DMS 273 (cell line): ENCODE measurements around the gene ADGRB2.
A peak's percentile ranks its signal among the peaks of the same experiment; 100 is the strongest.

Experiments used
- DNase-seq: peaks from one replicate; lab custom pipeline; 2025; ENCODE audit not compliant: unreplicated experiment; lab: John Stamatoyannopoulos, UW

Gene ADGRB2

GRCh38 chr1:31765516-31765915 is 1.4 kb upstream of the ADGRB2 start:
- DNase-seq = no peak

GRCh38 chr1:31765041-31765467 is 914 bp upstream of the ADGRB2 start:
- peak; percentile 83 for DNase-seq

GRCh38 chr1:31763671-31764311 is 349 bp downstream of the ADGRB2 start:
- DNase-seq = peak; percentile 60

GRCh38 chr1:31762726-31763670 is 1.1 kb downstream of the ADGRB2 start:
- DNase-seq = peak; percentile 95

DNA sequence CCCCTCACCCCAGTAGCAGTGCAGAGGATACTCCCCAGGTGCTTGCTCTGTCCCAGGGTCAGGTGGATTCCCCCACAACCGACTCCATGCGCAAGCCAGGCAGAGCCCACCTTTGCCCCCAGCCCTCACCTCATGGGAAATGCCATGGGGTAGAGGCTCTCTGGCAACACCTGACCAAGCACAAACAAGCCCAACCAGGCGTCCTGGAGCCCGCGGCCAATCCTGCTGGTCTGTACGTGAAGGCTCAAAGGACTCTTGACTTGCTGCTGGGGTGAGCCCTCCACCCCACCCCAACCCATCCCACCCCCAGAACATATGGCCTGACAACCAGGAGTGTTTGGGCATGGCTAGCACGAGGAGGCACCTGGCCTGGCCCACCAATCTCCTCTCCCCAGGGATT is 1.8 kb downstream of the ADGRB2 start:
- DNase-seq = no peak

- no peak for DNase-seq
These were observed 2.3 kb downstream of the ADGRB2 start for GRCh38 chr1:31761883-31762282.

DNA sequence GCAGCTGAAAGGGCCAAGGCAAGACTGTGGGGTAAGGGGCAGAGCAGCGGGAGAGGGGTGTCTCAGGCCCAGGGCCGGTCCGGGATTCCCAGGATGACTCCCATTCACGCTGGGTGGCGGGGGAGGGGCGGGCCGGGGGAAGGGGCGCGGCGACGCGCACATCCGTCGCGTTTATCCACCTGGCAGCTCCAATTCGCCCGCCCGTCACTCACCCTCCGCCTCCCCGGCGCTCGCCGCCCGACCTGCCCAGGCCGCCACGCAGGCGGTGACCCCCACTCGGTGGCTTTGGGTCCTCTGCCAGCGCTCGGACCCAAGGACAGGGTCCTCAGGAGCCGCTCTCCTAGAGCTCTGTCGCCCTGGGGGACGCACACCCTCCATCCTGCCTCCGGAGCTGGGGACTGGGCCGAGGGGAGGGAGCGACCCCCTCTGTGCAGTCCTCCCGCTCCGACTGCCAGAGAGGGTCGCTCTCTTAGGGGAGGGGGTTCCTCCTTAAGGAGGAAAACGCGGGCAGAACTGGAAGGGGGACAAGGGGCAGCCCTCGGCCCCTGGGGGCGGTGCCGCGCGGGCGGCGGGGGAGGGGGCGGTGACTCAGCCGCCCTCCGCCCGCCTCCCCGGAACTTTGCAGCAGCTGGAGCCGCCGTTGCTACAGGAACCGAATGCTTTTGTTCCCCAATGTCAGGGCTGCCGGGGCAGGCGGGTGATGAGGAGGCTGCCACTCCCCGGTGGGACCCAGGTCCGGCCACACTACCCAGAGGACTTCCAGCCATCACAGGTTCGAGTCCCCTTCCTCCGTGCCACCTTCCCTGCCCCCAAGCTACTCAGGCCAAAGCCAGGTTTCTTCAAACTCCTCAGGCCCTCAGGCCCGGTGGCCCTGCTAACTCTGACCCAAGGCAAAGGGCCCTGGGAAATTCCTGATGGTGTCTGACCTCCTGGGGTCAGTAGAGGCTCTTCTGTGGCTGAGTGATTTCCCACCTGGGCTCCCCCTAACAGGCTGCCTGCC is 3.4 kb downstream of the ADGRB2 start:
- DNase-seq = peak; percentile 72

GRCh38 chr1:31759298-31760023 is 4.7 kb downstream of the ADGRB2 start:
- DNase-seq = no peak

DNA sequence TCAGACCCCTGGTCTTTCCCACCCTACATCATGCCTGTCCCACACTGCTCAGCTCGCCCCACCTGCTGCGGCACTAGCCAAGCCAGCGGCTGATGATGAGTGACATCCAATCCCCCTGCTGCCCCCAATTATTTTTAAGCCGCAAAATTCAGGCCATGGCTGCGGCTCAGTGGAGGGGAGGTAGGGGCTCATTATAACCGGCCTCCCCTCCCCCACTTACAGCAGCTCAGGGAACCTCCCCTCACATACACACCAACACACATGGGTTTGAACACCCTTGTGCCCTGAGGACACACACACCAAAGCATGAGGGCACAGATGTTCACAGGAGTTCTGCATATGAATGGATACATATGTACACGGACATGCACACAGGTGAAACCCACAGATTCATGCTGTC is 5.3 kb downstream of the ADGRB2 start:
- DNase-seq = no peak

- DNase-seq = no peak
These were observed 6.2 kb downstream of the ADGRB2 start for GRCh38 chr1:31757989-31758388.

GRCh38 chr1:31757204-31757679 is 6.9 kb downstream of the ADGRB2 start:
- DNase-seq = no peak

DNA sequence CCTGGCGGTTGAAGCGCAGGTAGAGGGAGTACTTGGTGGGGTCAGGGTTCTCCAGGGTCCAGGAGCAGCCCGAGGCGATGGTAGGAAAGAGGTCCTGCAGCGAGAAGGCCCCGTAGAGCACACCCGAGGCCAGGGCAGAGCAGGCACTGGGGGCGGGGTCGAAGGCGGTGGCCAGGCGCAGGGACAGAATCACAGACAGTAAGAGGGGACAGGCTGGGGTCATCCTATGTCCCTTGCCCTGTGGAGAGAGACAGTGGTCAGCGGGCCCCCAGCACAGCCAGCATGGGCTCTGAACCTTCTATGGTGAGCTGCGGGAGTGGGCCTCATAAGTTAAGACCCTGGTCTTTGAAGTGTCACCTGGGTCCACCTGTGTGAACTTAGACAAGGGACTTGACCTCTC is 7.6 kb downstream of the ADGRB2 start:
- no peak for DNase-seq

- no peak for DNase-seq
These were observed 8.2 kb downstream of the ADGRB2 start for GRCh38 chr1:31755850-31756492.

GRCh38 chr1:31755197-31755611 is 8.9 kb downstream of the ADGRB2 start:
- DNase-seq = no peak

DNA sequence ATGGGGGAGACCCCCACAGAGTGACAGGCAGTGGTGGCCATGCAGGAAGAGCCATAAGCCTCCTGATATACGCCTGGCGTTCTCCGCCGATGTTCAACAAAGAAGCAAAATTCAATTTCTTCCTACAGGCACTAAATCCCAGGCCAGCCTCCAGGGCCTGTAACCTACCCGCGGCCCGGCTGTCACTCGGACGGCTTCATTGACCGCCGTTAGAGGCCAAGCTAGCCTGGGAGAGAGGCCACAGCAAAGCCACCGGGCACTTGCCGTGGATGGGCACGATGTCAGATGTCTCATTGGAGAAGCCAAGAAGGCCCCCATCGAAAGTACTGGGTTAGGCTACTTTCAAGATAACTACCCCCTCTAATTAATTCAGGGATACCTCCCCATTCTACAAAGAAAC is 9.7 kb downstream of the ADGRB2 start:
- no peak for DNase-seq

DNA sequence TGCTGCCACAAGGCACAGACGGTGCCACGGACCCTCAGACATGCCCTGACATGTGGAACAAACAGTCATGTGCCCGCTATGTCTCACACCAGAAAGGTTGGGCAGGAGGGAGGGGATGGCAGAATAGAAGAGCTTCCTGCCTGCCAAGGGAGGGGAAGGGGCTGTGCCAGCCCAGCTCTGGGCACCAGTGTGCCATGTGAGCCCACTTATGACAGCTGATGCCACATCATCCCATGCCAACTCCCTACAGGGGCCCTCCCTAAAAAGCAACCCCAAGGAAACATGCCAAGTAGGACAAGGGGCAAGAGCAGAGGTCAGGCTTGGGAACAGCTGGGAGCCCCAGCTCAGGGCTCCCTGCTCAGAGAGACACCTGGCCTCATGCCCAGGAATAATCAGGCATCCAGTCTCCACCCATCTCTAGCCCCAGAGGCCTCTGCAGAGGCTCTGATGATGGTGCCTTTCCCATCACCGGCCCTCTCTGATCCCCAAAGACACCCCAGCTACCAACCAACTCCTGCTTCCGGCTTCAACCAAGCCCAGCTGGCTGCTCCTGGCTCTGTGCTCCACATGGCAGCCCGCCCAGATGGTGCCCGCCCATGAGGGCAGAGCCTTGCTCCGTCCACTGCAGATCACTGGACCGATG is 10.3 kb downstream of the ADGRB2 start:
- DNase-seq = peak; percentile 95

DNA sequence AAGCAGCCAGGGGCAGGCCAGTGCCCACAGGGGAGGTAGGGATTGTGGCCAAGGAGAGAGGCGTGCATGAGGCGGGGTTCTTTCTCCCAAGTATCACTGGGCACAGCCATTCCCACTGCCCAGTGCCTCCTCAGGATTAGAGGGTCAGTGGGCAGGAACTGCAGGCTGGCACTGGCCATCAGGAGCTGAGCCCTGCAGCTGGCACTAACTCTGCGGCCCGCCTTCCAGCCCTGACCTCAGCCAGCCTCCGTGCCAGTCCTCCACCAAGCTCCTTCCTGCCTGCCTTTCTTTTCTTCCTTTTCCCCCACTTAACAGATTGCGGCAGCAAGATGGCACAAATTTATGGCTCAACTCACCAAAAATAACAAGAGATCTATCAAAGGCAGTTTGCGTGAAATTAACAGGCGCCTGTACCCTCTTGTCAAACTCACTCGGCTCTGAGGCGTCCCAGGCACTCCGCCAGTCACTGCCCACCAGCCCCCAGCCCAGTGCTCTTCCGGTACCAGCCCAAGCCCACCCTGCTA is 11.1 kb downstream of the ADGRB2 start:
- no peak for DNase-seq

DNA sequence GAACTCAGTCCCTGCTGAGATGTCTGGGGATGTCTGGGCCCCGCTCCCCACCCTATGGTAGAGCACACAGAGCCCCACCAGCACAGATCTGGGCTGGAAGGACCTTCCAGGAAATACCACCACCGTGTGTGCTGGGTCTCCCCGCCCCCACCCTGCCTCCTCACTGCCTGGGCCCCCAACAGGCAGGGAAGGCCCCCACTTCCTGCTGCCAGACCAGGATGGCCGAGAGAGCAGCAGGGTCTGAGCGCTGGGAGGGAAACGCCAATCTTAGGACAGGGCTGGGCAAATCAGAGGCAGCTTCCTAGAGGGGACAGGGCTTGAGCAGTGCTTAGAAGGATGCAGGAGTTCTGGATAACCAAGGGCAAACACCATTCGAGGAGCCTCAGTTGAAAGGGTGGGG is 11.9 kb downstream of the ADGRB2 start:
- no peak for DNase-seq

DNA sequence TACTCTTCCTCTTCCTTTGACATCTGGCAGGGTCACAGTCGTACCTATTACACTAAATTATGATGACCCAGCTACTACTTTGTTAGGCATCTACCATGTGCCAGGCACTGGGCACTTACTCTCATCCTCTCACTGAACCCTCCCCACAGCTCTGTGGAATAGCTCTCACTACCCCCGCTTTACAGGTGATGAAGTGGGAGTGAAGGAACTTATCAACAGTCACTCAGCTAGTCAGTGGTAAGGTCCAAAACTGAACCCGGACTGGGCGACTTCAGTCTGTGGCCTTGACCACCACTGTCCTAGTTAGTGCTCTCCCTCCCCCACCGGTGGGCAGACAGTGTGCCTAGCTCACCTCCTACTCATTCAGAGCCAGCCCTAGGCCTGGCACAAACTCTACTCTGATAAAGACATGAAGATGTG is 12.3 kb downstream of the ADGRB2 start:
- DNase-seq = no peak
